Fibroblast of lung (primary cell): ENCODE data around the gene AFF4.

Source experiments
- CTCF ChIP-seq, 2 donors: IDR thresholded peaks in 1 of 2; conservative IDR thresholded peaks in 1 of 2; 1 replicate in 1 of 2; 2 replicates in 1 of 2; pipeline ENCODE4 v1.5.1; 2011 to 2012; ENCODE audit warnings: low read length in 2 of 2, control low read depth in 1 of 2, inconsistent platforms in 1 of 2, low read depth in 1 of 2, mild to moderate bottlenecking in 1 of 2
- EZH2 ChIP-seq: IDR thresholded peaks from 2 replicates; pipeline ENCODE4 v1.5.1; 2012; ENCODE audit warnings: low read length, control low read depth, mild to moderate bottlenecking; ENCODE audit errors: missing control alignments

GRCh38 chr5:132865668-132866341 lies 97.6 kb downstream of the AFF4 start:
- no peak for TF ChIP-seq CTCF (conservative IDR thresholded peaks at IDR 0.05 in 1 of 2, IDR thresholded peaks at IDR 0.05 in 1 of 2; ENCODE audit: low read depth in 1 of 2, low read length in 2 of 2)
- TF ChIP-seq EZH2: no peak
